Inferior parietal cortex (tissue), 1 donor: ENCODE measurements around the gene MYMX.

ENCODE experiments used
- DNase-seq: peaks from one replicate; pipeline ENCODE4 v3.0.0-alpha.2; 2016; ENCODE audit errors: extremely low spot score

The MYMX gene

DNA sequence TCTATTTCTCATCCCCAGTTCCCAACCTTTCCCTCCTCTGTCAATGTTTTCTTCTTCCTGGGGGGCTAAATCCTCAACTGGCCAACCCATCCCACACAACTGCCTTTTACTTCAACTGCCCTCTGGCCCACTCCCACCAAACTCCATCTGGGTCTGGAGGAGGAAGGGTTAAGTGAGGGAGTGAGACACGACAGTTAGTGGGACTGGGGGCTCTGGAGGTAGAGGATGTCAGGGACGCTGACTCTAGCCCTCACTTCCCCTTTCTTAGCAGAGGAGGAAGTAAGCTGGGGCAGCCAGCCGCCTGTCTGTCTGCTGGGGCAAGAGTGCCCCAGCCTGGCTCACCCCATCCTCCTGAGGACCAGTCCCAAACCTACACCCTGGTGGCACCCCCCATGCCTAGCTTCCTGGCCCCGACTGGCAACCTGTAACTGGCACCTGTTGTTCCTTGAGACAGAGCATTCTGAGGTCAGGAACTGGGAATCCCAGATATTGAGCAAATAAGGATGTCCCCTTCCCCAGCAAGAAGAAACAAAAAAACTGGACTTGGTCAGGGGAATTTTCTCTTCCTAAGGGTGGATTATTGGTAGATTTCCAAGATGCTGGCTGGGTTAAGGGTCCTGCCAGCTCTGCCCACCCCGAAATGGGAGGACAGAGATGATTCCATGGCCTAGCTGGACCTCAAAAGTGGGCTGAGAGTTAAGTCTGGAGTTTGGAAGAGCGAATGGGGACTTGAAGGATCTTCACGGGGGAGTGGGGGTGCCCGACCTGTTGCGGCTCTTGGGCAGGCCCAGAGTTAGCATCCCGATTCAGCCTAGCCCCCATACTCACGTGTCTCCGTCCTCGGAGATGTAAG, 47.7 kb downstream of the MYMX start:
- DNase-seq, result no peak

DNA sequence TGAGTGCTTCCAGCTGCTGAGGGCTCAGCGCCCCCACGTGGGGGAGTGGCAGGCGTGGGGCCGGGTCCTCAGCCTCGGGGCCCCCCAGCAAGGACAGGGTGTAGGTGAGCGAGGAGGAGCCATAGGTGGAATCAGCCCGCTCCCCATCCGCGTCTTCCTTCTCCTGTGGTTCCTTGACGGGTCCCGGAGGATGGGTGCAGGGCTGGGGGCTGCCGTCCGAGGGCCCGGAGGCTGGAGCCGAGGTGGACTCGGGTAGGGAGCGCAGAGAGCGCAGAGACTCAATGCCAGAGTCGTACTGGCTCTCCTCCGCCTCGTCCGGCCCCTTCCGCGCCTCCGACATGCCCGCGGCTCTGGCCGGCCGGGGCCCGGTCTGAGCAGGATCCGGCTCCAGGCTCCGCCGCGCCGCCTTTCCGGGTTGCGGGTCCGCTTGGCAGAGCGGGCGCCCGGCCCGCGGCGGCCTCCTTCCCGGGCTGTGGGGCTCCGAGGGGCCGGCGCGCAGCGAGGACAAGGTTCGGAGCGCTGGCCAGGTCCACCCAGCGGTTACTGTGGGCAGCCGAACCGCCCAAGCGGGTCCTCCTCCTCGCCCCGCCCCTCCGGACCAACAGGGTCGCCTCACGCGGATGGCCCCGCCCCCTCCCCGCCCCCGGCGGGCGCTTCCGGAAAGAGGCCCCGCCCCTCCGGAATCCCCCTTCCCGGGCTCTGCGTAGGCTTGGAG, 48.4 kb downstream of the MYMX start, which contains the start of gene NFKBIE:
Gene NFKBIE (minus strand): TSS at position 545 of the 715 bp plus-strand sequence. CDS start 205 bp downstream, at position 340.
- peak; percentile 69 for DNase-seq

DNA sequence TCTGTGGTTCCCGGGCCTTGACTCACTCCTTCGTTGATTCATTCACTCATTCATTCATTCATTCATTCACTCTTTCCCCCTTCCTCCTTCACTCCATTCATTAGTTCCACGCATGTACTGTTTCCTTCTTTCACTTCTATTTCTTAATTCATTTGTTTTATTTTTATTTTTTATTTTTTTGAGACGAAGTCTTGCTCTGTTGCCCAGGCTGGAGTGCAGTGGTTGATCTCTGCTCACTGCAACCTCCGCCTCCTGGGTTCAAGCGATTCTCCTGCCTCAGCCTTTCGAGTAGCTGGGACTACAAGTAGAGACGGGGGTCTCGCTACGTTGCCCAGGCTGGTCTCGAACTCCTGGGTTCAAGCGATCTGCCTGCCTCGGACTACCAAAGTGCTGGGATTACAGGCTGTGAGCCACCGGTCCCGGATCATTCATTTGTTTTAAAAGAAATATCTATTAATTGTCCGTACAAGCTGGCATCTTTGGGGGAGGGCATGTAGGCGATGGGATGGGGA, 49.1 kb downstream of the MYMX start:
- DNase-seq, result no peak

DNA sequence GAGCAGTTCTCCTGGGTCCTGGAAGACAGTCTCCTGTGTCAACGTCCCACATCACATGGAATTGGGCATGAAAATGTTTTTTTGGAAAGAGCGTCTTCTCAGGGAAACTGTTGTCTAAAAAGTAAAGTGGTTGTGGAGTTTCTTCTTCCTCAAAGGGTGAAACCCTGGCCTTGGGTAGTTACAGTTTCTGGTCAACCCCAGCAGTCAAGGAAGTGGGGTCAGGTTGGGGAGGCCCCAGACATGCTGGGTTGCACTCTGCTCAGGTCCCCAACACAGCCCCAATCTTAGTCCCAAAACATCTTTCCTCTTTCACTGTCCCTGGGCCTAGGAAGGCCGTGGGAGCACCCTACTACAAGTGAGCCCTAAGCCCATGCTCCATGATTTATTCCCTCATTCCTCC, 49.6 kb downstream of the MYMX start:
- DNase-seq, result no peak

DNA sequence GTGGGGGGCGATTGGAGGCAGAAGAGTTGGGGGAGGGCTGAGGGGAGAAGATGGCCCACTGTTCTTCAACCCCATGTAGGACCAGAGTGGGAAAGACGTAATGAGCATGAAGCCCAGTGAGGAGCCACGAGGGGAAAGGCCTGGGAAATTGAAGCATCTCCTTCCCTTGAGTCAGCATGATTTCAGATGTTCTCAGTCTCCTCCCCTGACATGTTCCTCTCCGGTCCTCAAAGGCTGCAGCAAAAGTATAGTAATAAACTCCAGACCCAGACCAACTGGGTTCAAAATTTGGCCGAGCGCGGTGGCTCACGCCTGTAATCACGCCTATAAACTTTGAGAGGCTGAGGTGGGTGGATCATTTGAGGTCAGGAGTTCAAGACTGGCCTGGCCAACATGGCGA, 50.5 kb downstream of the MYMX start:
- no peak for DNase-seq
